ENCODE results near the gene REV3L.

Gene REV3L, protein sequence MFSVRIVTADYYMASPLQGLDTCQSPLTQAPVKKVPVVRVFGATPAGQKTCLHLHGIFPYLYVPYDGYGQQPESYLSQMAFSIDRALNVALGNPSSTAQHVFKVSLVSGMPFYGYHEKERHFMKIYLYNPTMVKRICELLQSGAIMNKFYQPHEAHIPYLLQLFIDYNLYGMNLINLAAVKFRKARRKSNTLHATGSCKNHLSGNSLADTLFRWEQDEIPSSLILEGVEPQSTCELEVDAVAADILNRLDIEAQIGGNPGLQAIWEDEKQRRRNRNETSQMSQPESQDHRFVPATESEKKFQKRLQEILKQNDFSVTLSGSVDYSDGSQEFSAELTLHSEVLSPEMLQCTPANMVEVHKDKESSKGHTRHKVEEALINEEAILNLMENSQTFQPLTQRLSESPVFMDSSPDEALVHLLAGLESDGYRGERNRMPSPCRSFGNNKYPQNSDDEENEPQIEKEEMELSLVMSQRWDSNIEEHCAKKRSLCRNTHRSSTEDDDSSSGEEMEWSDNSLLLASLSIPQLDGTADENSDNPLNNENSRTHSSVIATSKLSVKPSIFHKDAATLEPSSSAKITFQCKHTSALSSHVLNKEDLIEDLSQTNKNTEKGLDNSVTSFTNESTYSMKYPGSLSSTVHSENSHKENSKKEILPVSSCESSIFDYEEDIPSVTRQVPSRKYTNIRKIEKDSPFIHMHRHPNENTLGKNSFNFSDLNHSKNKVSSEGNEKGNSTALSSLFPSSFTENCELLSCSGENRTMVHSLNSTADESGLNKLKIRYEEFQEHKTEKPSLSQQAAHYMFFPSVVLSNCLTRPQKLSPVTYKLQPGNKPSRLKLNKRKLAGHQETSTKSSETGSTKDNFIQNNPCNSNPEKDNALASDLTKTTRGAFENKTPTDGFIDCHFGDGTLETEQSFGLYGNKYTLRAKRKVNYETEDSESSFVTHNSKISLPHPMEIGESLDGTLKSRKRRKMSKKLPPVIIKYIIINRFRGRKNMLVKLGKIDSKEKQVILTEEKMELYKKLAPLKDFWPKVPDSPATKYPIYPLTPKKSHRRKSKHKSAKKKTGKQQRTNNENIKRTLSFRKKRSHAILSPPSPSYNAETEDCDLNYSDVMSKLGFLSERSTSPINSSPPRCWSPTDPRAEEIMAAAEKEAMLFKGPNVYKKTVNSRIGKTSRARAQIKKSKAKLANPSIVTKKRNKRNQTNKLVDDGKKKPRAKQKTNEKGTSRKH (N-terminal part only)
- long read RNA-seq, partial matches to known transcripts: 8 of 24 reads
- long read RNA-seq, other reads (novel, unspliced or antisense): 16 of 24 reads

DNA sequence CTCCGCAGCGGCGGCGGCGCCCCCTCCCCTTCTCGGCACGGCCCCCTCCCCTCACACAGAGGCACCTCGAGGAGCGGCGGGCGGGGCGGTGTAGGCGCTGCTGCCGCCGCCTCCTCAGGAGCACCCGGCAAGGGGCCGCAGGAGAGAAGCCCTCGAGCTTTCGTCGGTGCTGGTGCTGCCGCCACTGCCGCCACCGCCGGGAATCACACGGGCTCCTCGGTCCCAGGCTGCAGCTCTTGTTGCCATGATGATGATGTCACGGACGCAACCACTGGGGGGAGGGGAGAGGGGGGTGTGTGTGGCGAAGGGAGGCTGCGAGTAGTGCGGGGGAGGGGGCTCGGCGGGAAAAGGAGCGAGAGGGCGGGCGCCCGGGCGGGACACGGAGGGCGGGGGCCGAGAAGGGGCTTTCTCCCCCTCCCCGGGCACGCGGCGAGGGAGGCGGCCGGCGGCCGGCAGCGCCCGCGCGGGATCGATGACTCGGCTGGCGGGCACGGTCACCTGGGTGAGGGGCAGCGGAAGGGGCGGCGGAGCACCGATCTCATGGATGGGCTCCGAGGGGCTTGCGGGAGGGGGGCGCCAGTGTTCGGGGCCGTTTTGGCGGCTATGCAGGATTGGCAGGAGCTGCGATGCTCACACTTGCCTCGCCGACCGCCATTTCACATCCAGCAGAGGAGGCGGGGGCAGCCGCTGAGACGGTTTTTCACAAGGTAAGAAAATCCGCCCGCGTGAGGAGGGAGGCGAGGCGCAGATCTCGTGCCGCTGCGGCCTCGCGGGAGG, at the start of gene REV3L:
Gene REV3L (minus strand): TSS at position 260 of the 777 bp plus-strand sequence. CDS start 330 bp downstream, outside the sequence.
- Histone ChIP-seq H3K27ac (replicated peaks) (peak within 1 kb of the TSS; percentile 96), H3K4me3 (replicated peaks; ENCODE audit: insufficient read depth, low read length) (peak within 1 kb of the TSS; percentile 78), H3K27me3 (ENCODE audit: insufficient read depth, poor library complexity, severe bottlenecking) (no peaks in the 10 kb centered on the region)
- peak; percentile 83 for TF ChIP-seq POLR2AphosphoS5 (IDR thresholded peaks at IDR 0.05; ENCODE audit: low read depth)
- TF ChIP-seq SPI1 (IDR thresholded peaks at IDR 0.05; ENCODE audit: borderline replicate concordance, low read depth): no peak
- TF ChIP-seq, protein P1, sequence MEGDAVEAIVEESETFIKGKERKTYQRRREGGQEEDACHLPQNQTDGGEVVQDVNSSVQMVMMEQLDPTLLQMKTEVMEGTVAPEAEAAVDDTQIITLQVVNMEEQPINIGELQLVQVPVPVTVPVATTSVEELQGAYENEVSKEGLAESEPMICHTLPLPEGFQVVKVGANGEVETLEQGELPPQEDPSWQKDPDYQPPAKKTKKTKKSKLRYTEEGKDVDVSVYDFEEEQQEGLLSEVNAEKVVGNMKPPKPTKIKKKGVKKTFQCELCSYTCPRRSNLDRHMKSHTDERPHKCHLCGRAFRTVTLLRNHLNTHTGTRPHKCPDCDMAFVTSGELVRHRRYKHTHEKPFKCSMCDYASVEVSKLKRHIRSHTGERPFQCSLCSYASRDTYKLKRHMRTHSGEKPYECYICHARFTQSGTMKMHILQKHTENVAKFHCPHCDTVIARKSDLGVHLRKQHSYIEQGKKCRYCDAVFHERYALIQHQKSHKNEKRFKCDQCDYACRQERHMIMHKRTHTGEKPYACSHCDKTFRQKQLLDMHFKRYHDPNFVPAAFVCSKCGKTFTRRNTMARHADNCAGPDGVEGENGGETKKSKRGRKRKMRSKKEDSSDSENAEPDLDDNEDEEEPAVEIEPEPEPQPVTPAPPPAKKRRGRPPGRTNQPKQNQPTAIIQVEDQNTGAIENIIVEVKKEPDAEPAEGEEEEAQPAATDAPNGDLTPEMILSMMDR (IDR thresholded peaks at IDR 0.05; ENCODE audit: insufficient read depth, low read length): no peak
- no peak for TF ChIP-seq GABPA (IDR thresholded peaks at IDR 0.05; ENCODE audit: low read depth)
- TF ChIP-seq, protein P2, sequence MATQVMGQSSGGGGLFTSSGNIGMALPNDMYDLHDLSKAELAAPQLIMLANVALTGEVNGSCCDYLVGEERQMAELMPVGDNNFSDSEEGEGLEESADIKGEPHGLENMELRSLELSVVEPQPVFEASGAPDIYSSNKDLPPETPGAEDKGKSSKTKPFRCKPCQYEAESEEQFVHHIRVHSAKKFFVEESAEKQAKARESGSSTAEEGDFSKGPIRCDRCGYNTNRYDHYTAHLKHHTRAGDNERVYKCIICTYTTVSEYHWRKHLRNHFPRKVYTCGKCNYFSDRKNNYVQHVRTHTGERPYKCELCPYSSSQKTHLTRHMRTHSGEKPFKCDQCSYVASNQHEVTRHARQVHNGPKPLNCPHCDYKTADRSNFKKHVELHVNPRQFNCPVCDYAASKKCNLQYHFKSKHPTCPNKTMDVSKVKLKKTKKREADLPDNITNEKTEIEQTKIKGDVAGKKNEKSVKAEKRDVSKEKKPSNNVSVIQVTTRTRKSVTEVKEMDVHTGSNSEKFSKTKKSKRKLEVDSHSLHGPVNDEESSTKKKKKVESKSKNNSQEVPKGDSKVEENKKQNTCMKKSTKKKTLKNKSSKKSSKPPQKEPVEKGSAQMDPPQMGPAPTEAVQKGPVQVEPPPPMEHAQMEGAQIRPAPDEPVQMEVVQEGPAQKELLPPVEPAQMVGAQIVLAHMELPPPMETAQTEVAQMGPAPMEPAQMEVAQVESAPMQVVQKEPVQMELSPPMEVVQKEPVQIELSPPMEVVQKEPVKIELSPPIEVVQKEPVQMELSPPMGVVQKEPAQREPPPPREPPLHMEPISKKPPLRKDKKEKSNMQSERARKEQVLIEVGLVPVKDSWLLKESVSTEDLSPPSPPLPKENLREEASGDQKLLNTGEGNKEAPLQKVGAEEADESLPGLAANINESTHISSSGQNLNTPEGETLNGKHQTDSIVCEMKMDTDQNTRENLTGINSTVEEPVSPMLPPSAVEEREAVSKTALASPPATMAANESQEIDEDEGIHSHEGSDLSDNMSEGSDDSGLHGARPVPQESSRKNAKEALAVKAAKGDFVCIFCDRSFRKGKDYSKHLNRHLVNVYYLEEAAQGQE (IDR thresholded peaks at IDR 0.05; ENCODE audit: insufficient replicate concordance, low read depth): peak; percentile 43
- peak; percentile 74 to 90 for DNase-seq (ENCODE audit: low read depth in 1 of 2, low spot score in 1 of 2)

DNA sequence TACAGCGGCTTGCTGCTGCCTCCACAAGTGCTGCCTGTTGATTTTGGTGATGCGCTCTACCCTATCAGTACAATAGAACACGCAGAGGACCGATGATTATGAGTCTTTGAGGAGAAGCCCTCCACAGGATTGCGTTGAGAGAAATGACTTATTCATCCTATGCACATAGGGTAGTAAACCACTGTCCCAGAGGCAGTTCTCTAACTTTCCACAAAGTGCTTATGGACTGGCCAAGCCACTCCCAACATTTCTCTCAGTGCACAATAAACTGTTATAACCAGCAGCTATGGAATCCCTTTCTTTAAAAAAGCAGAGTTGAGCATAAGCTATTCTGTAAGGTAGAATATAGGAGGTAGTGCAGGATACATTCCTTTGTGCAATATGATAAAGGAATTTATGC, 48.2 kb upstream of the REV3L start:
- TF ChIP-seq SPI1 (IDR thresholded peaks at IDR 0.05; ENCODE audit: borderline replicate concordance, low read depth) (no peak), GABPA (IDR thresholded peaks at IDR 0.05; ENCODE audit: low read depth) (no peak), POLR2AphosphoS5 (IDR thresholded peaks at IDR 0.05; ENCODE audit: low read depth) (no peak)
- TF ChIP-seq, protein P1 (IDR thresholded peaks at IDR 0.05; ENCODE audit: insufficient read depth, low read length): no peak
- TF ChIP-seq, protein P2 (IDR thresholded peaks at IDR 0.05; ENCODE audit: insufficient replicate concordance, low read depth): no peak
- Histone ChIP-seq H3K27me3 (ENCODE audit: insufficient read depth, poor library complexity, severe bottlenecking) (no peaks in the 10 kb centered on the region), H3K4me3 (replicated peaks; ENCODE audit: insufficient read depth, low read length) (no peak overlapping the region), H3K27ac (replicated peaks) (no peak overlapping the region)
- no peak for DNase-seq (ENCODE audit: low read depth in 1 of 2, low spot score in 1 of 2)

DNA sequence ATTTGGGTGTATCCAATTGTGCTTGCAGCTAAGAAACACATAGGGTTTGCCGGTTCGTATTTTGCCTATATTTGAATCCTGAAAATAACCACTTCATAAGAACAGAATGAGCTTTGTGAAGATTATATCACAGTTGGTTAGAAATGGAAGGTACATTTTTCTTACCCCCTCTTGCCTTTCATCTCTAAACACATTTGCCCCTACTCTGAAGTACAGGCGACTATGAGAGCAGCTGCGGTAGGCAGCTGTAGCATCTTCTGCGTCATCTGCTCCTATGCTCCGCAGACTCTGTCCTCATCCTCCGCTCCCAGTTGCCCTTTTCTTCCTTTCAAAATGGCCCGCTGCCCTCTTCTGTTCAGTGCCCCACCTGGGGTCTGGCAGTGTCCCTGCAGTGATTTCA, 47.6 kb upstream of the REV3L start:
- no peak overlapping the region for H3K4me3 ChIP-seq (replicated peaks; ENCODE audit: insufficient read depth, low read length)
- H3K27ac ChIP-seq (replicated peaks): no peak overlapping the region
- H3K27me3 ChIP-seq (ENCODE audit: insufficient read depth, poor library complexity, severe bottlenecking): no peaks in the 10 kb centered on the region
- DNase-seq (ENCODE audit: low read depth in 1 of 2, low spot score in 1 of 2): no peak
- TF ChIP-seq, protein P2 (IDR thresholded peaks at IDR 0.05; ENCODE audit: insufficient replicate concordance, low read depth): no peak
- no peak for TF ChIP-seq SPI1 (IDR thresholded peaks at IDR 0.05; ENCODE audit: borderline replicate concordance, low read depth)
- TF ChIP-seq POLR2AphosphoS5 (IDR thresholded peaks at IDR 0.05; ENCODE audit: low read depth): no peak
- no peak for TF ChIP-seq GABPA (IDR thresholded peaks at IDR 0.05; ENCODE audit: low read depth)
- TF ChIP-seq, protein P1 (IDR thresholded peaks at IDR 0.05; ENCODE audit: insufficient read depth, low read length): no peak

Data from HL-60 (cell line).